HT-29 (cell line): ENCODE measurements around the gene MFSD11. TPM values are rescaled to one million over a fixed set of nuclear protein-coding genes. Genes with fewer than 3 reads are reported as not detected.
"Not testable (repeated sequence)": the region's sequence is repeated elsewhere in the genome, so short reads cannot be mapped to it uniquely, and the experiment has no call there.

ENCODE experiments used
- DNase-seq: peaks from one replicate; pipeline ENCODE4 v3.0.0-alpha.2; 2015; ENCODE audit warnings: low spot score
- total RNA-seq: library from RNA; depleted of rRNA; stranded (reverse); fragments of >200 nt; shearing (Covaris generic); gene quantifications from 2 replicates; pipeline ENCODE4 v1.2.3, GENCODE V29; 2014

The MFSD11 gene
- total RNA-seq, 1 experiment from 2014 or later = 21.5 TPM

DNA sequence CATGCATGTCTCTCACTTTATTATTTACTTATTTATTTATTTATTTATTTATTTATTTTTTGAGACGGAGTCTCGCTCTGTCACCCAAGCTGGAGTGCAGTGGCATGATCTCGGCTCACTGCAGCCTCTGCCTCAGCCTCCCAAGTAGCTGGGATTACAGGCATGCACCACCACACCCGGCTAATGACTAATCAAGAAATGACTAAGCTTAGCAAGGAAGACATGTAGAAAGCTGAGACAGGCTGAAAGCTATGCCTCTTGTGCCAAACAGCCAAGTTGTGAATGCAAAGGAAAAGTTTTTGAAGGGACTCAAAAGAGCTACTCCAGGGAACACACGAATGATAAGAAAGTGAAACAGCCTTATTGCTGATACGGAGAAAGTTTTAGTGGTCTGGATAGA is 7.9 kb downstream of the MFSD11 start:
- DNase-seq = not testable (repeated sequence)

DNA sequence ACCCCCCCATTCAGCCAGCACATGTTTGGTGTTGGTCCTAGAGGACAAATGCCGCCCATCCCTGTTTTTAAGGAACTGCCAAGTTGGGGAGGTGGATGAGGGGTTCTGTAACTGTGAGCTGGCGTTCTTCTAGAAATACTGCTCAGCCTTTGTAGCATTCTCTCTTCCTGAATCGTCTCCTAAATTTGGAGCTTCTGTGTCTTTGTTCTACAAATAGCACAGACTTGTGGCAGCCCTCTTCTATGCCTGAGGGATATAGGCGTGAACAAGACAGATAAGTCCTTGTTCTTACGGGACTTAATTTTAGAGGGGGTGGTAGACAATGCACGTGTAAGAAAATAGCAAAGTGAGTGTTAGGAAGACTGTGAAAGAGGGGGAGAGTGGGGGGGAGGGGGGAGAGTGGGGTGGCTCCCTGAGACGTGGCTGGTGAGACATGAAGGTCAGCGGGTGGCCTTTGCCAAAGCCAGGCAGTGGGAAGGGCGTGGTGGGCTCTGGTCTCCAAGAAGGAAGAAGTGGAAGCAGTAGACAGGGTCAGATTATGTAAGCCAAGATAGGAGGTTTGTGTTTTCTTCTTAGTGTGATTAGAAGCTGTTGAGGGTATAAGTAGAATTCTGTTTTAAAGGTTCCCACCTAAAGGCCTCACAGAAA is 9.9 kb downstream of the MFSD11 start:
- no peak for DNase-seq

GRCh38 chr17:76748657-76749056 is 10.7 kb downstream of the MFSD11 start:
- DNase-seq = no peak

DNA sequence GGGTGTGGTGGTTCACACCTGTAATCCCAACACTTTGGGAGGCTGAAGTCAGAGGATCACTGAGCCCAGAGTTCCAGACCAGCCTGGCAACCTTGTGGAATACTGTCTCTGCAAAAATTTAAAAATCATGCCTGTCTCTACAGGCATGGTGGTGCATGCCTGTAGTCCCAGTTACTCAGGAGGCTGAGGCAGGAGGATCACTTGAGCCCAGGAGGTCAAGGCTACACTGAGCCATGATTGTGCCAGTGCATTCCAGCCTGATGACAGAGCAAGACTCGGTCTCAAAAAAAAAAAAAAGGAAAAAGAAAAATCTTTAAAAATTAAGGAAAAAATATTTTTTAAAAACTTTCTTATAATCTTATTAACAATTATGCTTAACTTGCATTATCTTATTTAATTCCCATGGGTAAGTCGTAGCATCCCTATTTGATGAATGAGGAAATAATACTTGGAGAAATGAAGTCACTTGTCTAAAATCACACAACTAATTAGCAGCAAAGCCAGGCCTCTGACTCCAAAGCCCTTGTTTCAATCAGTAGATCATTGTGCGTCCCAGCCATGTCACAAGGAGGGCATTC is 13.6 kb downstream of the MFSD11 start:
- DNase-seq = no peak

- no peak for DNase-seq
Measured at GRCh38 chr17:76752006-76752405, 14.1 kb downstream of the MFSD11 start.

DNA sequence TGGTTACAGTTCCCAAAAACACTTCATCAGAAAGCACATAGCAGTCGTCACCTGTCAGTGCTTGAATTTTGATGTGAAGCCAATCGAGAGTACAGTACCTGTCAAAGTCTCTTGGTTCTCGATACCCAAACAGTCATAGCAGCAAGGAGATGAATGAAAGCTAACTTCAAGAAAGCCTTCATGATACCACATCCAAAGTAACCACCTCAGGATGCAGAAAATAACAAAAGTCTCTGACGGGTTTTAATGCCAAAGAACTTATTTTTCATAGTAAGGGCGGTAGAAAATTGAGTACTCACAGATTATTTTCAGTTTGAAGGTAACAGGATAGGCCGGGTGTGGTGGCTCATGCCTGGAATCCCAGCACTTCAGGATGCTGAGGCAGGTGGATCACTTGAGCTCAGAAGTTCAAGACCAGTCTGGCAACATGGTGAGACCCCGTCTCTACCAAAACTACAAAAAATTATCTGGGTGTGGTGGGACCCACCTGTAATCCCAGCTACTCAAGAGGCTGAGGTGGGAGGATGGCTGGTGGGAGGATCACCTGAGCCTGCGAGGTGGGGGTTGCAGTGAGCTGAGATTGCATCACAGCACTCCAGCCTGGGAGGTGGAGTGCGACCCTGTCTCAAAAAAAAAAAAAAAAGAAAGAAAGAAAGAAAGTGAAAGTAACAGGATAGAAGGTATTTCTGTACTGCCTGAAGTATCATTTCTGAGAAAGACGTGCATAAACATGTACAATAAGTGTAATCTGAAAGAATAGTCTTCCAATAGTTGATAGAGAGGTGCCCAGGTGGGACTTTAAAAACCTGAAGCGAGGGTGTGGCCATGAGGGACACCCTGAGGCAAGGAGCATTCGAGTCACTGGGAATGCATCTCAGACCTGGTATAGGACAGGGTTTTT is 15.4 kb downstream of the MFSD11 start:
- no peak for DNase-seq

DNA sequence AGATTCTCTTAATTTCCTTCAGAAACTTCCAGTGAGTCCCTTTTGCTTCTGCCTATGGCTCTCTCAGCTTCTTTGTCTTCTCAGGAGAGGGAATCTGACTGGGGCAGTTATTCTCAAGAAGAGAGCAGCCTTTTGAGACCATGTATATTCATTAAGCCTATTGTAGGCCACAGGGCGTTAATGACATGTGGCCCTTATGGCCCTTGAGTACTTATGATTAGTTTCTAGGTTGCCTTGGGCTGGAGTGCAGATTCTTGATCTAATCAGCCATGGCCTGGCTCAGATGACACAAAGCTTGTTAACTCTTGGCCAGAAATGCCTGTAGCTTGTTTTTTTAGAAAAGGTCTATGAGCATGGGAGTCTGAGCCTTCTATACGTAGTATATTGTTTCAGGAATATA is 17.4 kb downstream of the MFSD11 start:
- no peak for DNase-seq

DNA sequence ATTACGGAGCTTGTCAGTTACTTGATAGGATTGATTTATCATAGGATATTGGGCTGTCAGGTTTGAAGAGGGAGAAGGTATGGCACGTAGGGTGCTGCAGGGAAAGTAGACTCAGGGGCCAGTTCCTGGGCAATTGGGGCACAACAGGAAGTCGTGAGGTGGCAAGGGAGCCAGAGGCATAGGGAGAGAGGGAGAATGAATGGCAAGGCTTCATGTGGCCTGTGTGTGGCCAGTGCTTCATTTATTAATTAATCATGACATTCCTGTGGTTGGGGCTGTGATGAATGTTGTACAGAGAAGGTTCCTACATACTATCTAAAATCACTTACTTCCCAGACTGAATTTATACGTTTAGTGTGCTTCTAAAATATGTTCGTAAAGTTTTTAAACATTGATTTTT is 19.3 kb downstream of the MFSD11 start:
- peak; percentile 5 for DNase-seq

GRCh38 chr17:76758570-76758969 is 20.7 kb downstream of the MFSD11 start:
- DNase-seq = no peak

DNA sequence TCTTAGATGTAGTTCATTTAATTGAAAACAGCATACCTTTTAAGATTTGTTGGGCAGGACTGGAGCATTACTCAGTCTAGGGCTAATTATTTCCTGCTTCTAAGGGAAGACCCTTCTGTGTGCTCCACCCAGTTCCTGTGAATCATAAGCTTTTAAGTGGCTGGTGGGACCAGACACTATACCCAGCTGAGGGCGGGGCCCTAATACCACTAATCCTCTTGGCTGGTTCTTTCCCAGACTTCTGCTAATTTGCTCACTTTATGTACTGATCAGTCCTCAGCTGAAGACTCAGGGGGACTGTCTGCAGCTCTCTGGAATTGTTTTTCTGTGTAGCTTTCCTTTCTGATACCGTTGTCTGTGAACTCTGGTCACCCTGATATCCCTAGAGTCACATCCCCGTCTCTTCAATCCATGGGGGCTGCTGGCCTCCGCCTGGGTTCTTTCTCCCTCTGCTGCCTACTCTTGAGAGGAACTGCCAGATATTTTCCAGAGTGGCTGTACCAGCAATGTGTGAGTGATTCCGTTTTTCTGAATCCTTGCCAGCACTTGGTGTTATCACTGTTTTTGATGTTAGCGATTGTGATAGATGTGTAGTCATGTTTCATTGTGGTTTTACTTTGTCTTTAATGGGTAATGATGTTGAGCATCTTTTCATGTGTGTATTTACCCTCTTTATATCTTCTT is 35.1 kb downstream of the MFSD11 start:
- peak; percentile 43 for DNase-seq

DNA sequence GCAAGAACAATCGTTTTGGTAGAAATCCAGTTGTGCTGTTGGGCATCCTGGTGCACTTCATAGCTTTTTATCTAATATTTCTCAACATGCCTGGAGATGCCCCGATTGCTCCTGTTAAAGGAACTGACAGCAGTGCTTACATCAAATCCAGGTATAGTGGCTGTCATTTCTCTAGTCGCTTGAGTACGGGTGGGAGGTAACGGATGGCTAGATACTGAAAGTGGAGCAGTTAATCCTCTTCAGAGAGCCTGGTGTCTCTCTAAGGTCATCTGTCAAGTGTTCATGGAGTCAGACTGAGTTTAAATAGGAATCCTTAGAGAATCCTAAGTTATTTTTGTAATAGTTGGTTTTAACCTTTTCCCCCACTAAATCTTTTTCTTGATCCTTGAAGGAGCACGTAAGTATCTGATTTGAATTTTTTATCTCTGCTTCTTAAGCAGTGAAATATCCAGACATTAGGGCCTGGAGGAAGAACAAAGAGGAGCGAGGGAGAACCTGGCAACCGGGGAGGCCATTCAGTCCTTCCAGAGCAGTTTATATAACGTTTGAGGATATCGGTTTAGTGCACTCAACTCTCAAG is 37.2 kb downstream of the MFSD11 start:
- no peak for DNase-seq

DNA sequence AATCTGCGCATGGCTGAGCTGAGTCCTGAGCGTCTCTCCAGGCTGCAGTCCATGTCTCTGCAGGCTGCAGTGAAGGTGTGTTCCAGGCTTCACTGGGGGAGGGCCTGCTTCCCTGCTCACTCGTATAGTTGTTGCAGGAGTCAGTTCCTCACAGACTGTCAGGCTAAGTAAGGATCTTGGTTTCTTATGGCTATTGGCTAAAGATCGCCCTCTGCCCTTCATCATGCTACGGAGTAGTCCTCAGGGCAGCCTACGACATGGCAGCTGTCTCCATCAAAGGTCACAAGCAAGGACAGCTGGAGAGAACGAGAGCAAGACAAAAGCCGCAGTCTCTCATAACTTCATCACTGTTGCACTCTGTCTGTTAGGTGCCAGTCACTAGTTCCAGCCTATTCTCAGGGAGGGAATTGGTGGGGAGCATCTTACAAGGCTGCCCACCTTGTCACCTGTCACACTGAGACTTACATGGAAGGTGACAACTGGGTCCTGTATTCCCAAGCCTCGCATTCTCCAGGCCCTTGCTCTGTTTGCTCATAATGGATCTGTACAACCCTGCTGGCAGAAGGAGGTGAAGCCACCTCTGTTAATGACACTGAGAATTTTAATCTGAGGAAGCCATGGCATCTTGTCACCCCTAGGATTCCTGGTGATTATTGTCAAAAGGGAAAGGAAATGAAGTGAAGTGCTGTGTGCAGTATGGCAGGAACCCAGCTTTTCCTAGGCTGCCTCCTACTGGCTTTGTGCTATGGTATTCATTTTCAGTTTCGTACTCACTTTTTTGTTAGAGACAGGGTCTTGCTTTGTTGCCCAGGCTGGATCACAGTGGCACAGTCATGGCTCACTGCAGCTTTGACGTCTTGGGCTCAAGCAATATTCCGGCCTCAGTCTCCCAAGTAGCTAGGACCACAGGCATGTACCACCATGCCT is 43.4 kb downstream of the MFSD11 start:
- no peak for DNase-seq

DNA sequence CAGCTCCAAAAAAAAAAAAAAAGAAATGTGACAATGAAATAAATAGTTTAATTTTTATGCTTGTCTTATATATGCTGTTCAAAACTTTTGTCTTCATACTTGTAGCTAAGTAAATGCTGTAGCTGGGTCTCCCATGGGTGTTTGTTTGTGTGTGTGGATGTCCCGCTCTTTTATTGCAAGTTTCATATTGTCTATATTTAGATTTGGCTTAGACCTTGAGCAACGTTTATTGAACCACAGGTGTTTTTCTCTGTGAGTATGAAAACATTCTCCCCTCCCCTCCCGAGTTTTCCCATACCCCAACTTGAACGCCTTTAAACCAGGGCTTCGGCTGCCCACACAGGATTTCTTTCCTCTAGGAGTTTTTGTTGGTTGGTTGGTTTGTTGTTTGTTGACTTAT is 45.2 kb downstream of the MFSD11 start:
- no peak for DNase-seq

- no peak for DNase-seq
Measured at GRCh38 chr17:76784926-76785325, 47.0 kb downstream of the MFSD11 start.

DNA sequence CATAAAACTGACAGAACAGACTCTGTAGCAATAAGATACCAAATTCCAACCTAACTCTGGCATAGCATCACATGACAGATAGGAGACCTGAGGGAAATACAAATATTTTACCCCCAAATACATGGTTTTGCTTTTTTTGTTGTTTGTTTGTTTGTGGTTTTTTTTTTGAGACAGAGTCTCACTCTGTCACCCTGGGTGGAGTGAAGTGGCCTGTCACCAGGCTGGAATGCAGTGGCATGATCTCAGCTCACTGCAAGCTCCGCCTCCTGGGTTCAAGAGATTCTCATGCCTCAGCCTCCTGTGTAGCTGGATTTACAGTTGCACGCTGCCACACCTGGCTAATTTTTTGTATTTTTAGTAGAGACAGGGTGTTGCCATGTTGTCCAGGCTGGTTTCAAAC is 49.9 kb downstream of the MFSD11 start:
- DNase-seq = not testable (repeated sequence)

GRCh38 chr17:76789235-76789788 is 51.4 kb downstream of the MFSD11 start:
- no peak for DNase-seq

GRCh38 chr17:76791053-76791980 is 53.4 kb downstream of the MFSD11 start:
- no peak for DNase-seq

DNA sequence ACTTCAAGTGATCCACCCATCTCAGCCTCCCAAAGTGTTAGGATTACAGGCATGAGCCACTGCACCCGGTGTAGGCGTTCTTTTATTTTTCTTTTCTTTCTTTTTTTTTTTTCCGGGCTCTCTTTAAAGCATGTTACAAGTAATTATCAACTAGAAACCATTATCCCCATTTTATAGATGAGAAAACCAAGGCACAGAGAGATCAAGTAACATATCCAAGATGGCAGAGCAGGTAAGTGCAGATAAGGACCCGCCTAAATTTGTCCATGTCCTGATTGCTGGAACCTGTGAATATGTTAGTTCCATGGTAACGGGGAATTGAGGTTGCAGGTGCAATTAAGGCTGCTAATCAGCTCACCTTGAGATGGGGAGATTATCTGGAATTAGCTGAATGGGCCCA is 54.4 kb downstream of the MFSD11 start:
- DNase-seq = no peak

DNA sequence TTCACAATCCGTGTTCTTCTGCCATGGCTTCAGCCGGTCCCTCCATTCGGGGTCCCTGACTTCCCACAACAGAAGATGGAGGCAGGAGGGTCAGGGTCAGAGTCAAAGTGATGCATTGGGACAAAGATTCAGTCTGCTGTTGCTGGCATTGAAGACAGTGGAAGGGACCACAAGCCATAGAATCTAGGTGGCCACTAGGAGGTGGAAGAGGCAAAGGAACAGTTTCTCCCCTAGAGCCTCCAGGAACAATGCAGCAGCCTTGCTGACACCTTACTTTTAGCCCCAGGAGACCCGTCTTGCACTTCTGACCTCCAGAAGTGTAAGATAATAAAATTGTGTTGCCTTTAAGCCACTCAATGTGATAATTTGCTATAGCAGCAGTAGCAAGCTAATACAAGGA is 55.9 kb downstream of the MFSD11 start:
- DNase-seq = peak; percentile 50
